Measurements from ENCODE around the gene NBPF8.
"Not testable (repeated sequence)": the region's sequence is repeated elsewhere in the genome, so short reads cannot be mapped to it uniquely, and the experiment has no call there.

Gene NBPF8, protein sequence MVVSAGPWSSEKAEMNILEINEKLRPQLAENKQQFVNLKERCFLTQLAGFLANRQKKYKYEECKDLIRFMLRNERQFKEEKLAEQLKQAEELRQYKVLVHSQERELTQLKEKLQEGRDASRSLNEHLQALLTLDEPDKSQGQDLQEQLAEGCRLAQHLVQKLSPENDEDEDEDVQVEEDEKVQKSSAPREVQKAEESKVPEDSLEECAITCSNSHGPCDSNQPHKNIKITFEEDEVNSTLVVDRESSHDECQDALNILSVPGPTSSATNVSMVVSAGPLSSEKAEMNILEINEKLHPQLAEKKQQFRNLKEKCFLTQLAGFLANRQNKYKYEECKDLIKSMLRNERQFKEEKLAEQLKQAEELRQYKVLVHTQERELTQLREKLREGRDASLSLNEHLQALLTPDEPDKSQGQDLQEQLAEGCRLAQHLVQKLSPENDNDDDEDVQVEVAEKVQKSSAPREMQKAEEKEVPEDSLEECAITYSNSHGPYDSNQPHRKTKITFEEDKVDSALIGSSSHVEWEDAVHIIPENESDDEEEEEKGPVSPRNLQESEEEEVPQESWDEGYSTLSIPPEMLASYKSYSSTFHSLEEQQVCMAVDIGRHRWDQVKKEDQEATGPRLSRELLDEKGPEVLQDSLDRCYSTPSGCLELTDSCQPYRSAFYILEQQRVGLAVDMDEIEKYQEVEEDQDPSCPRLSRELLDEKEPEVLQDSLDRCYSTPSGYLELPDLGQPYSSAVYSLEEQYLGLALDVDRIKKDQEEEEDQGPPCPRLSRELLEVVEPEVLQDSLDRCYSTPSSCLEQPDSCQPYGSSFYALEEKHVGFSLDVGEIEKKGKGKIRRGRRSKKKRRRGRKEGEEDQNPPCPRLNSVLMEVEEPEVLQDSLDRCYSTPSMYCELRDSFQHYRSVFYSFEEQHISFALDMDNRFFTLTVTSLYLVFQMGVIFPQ

DNA sequence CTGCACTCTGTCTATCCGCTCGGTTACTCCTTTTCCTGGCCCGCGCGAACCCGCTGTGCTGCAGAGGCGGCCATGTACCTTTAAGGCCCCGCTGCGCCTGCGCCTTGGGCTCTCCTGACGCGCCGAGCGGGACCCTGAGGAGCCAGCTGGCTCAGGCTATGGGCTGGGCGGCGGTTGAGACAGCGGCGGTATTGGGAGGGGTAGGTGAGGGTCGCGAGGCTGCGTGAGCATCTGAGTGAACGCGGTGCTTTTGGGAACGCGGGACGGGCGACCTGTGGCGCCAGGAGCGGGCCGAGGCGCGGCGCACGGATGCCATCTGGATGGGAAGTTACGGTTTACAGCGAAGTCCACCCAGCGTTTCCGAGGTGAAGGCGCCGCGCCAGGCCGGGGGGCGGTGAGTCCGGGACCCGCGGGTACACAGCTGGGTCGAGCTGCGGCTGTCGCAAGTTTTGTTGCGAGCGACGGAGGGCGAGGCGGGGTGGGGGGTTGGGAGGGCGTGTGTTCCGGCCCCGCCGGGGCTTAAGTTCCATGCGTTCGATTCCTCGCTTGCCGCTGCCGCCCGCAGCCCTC lies at the start of gene NBPF8:
Gene NBPF8 (plus strand): TSS at position 125 of the 570 bp plus-strand sequence. CDS start 21,488 bp downstream, outside the sequence.
- DNase-seq (ENCODE audit: low read depth in 2 of 2), result peak; percentile 20 to 46

DNA sequence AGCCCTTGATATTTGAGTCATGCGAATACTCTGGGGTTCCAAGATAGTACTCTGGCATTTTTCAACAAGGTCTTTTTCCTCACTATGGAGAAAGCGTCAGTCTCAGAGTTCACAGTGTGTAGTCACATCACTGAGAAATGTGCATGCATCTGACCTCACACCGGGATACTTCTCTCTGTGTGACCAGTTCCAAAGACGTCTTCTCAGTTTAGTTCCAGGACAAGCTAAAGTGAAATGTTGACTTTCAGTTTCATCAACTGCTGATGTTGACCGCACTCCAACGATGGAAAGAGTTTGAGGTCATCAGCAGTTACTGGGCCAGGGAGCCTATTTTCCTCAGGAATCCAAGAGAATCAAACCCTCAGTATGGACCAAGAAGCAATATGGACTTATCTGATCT lies 47.1 kb upstream of the NBPF8 start:
- DNase-seq (ENCODE audit: low read depth in 2 of 2), result not testable (repeated sequence)

DNA sequence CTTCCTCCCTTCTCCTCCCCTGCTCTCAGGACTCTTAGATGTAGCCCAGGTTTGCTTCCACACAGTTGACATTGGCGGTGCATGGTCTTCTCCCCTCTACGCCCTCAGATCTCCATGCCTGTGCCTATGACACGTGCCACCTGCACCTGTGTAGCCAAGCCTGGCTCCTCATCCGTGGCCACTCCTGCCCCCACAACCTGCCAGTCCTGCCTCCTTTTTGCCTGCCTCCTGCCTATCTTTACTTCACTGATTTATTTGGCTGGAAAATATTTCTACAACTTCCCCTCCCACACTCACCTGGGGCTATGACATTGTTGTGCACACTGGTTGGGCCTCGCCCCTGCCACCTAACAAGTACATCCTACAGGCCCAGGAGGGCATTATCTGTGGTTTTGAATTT lies 28.2 kb upstream of the NBPF8 start:
- DNase-seq (ENCODE audit: low read depth in 2 of 2), result not testable (repeated sequence)

DNA sequence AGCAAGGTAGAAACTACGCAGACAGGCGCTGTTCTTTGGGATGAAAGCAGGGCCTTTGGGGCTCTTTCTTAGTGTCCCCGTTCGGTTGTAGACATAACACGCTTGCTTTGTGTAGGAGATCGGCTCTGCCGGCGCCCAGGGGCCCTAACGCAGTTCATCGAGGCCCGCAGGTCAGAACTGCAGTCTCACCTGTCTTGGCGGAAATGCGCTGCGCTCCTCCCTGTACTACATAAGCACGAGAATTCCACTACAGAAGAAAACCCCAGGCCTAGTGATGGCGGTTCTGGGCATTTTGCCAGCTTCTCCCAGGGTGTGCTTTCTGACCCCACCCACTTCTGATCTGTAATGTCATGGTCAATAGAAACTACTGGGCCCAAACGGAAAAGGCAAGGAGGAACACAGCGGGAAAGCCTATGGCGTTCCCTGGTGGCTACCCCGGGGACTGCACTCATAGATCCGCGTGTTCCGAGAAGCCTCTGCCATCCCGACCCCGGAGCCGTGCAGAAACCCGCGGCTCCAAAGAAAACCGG lies 26.2 kb upstream of the NBPF8 start:
- not testable (repeated sequence) for DNase-seq (ENCODE audit: low read depth in 2 of 2)

DNA sequence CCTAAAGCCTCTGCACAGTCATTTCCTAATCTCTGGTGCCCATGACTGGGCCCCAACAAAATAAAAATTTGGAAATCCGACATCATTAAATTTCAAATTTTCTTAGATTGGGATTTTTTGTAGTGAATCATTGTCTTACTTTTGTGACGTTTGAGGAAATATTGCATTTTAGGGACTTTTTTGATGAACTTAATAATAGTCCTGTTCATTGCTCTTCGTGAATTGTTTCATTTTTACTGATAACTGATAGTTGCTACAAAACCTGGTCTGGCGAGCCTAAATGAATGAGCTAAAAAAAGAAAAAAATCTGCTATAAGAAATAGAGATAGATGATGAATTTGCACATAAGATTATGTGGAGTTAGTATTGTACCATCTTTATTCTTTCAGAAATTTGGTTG lies 23.5 kb upstream of the NBPF8 start:
- not testable (repeated sequence) for DNase-seq (ENCODE audit: low read depth in 2 of 2)

DNA sequence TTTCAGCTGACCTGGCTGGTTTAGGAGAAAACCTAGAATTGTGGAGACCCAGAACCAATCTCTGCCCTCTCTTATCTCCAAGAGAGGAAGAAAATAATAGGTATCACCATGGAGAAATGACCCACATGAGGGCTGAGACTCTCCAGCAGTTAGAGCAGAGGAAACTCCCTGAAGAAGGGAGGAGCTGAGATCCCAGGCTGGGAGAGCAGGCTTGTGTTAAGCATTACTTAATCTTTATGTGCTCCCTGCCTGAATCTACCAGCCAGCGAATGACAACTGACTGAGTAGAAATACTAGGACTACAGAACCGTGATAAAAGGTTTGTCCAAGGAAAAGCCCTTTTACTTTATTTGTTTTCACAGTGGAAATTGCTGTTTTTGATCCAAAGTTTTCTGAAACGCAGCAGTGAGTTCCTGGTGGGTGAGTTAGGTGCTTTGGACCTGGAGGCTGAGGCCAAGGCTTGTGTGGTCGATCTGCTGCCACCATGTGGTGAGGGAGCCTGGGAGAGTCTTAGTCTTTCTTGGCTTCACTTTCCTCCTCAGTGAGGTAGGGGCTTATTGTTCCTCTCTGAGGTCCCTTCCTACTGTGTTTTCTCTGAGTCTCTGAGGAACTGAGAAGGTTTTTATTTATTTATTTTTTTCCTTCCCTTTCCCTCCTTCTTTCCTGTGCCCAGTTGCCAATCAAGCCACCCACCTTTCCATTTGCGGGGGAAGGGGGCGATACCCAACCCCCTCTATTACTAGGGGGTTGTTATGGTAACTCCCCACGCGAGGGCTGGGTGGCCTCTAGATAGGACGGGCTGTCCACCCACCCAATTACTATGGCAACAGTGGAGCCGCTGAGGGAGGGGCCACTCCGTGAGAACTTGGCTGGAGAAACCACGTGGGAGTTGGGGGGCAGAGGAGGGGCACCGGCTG lies 21.3 kb upstream of the NBPF8 start:
- not testable (repeated sequence) for DNase-seq (ENCODE audit: low read depth in 2 of 2)

DNA sequence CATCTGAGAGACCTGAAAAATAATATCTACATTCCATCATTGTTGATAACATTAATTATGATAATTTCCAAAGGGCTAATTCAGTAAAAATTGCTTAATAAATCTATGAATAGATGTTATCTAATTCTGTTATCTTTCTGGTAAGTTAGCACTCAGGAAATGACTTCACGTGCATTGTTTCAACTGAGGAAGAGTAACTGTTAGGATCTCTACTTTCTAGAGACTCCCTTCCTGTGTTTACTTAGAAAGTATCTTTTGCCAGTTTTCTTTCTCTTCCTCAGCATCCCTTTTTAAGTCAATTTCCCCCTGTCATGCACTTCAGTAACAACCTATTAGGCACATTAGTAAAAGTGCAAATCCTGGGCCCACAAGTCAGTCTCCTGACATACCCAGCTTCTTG lies 9.5 kb upstream of the NBPF8 start:
- not testable (repeated sequence) for DNase-seq (ENCODE audit: low read depth in 2 of 2)

DNA sequence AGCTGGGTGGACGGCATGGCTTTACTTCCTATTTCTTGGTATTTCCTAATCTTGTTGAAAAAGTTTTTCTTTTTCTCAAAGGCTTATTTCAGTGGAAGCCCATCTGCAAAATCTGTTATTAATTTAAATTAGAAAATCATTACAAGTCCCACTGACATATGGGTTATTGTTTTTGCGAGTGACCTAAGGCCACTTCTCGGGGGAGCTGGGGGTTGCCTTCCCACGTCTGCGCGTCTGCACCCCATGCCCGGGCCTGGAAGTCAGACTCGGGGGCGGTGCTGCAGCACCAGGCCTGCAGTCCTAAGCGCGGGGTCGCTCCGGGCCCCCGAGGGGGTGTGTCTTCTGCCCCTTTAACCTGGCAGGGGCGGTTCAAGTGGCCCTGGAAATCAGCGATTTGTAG lies 384 bp upstream of the NBPF8 start:
- not testable (repeated sequence) for DNase-seq (ENCODE audit: low read depth in 2 of 2)

DNA sequence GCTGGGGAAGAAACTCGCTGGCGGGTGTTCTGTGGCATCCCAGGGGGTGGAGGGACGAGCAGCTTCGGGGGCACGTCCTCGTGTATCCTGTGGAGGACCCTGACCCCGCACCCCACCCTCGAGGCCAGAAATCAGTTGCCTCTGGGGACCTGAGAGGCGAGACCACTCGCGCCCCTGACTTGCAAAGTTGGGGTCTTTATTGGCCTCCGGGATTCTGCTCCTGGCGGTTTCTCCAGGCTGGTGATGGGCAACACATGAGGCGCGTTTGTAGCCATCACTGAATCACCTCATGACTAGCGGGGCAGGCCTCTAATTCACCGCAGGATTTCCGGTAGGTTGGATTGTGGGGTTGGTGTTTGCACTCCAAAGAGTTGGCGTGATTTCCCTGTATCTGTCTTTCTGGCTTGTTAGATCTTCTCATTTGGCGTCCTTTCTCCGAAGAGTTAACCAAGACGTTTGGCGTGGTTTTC lies 692 bp downstream of the NBPF8 start:
- DNase-seq (ENCODE audit: low read depth in 2 of 2), result peak in 1 of 2 donors; percentile 4

DNA sequence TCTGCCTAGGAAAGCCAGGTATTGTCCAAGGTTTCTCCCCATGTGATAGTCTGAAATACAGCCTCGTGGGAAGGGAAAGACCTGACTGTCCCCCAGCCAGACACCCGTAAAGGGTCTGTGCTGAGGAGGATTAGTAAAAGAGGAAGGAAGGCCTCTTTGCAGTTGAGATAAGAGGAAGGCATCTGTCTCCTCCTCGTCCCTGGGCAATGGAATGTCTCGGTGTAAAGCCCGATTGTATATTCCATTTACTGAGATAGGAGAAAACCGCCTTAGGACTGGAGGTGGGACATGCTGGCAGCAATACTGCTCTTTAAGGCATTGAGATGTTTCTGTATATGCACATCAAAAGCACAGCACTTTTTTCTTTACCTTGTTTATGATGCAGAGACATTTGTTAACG lies 10.2 kb downstream of the NBPF8 start:
- not testable (repeated sequence) for DNase-seq (ENCODE audit: low read depth in 2 of 2)

DNA sequence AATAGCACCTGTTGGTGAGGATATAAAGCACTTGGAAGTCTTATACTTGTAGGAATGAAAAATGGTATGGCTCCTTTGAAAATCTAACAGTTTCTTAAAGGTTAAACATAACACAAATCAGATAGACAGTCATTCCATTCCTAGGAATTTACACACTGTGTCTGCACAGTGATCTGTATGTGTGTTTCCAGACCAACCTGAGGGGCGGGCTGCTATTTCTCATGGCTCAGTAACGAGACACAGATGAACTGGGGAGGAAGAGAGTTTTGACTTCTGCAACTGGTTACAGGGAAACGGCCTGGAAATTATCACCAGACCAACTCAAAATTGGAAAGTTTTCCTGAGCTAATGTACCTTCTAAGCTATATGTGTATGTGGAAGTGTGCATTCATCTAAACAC lies 16.8 kb downstream of the NBPF8 start:
- DNase-seq (ENCODE audit: low read depth in 2 of 2), result not testable (repeated sequence)

DNA sequence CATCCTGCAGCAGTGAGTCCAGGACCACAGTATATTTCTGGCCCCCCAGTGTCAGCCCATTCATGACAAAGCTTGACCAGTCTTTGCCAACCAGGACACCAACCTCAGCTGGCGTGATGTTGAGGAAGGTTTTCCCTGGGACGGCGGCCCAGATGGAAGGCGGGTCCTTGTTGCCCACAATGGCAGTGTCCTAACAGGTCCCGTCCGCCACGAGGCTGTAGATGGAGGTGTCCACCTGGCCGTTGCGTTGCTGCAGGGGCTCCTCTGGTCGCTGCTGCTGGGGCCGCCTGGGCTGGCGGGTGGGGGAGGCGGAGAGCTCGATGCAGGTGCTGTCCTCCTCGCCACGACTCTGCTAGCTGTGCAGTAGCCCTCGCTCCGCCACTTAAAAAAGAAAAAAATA lies 19.0 kb downstream of the NBPF8 start:
- not testable (repeated sequence) for DNase-seq (ENCODE audit: low read depth in 2 of 2)

DNA sequence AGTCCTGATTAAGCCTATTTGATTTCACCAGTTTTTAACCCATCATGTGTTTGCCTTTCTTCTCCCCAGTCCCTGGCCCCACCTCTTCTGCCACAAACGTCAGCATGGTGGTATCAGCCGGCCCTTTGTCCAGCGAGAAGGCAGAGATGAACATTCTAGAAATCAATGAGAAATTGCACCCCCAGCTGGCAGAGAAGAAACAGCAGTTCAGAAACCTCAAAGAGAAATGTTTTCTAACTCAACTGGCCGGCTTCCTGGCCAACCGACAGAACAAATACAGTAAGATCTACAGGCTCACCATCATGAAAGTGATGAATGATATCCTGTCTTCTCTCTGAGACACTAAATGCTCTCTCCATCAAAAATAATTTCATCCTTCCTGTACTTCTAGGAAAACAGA lies 34.3 kb downstream of the NBPF8 start:
- not testable (repeated sequence) for DNase-seq (ENCODE audit: low read depth in 2 of 2)

Data from stimulated activated CD8-positive, alpha-beta memory T cell treated with anti-CD3 and anti-CD28 coated beads, Interleukin-2, amount 100 ng/mL, for 1 hour (primary cell).